Astrocyte (in vitro differentiated cells and primary cell): ENCODE data around the gene TSTD2.

Source experiments
- CTCF ChIP-seq: IDR thresholded peaks from 2 replicates; pipeline ENCODE4 v1.5.1; 2011; ENCODE audit warnings: low read depth, mild to moderate bottlenecking, inconsistent platforms, low read length, moderate library complexity; ENCODE audit not compliant: insufficient read depth
- EZH2 ChIP-seq: IDR thresholded peaks from 2 replicates; pipeline ENCODE4 v1.6.1; 2012; ENCODE audit warnings: mild to moderate bottlenecking, low read length, inconsistent platforms; ENCODE audit not compliant: insufficient read depth

DNA sequence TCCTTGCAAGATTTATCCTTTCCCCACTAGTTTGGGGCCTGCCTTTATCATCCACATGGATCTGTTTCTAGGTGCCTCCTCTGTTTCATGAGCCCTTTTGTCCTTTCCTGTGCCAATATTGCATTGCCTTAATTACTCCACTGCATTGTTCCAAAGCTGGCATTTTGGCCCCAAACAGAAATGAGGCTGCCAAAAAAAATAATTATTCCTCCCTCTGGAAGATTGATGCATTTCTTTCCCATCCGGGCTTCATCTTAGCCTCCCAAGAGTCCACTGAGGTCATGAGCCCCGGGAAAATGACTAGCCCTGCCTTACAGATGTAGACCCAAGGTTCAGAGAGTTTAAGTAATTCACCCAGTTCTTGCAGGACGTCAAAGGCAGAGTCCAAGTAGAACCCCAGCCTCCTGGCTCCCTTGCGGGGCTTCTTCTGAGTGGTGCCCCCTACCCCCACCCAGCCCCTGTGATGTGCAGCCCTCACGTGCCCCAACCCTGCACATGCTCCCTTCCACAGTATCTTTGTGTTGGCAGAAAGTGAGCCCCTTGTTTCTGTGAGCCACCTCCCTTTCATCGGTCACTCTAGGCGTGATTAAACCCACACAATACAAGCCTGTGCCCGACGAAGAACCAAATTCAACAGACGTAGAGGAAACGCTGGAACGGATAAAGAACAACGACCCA, 69.6 kb downstream of the TSTD2 start:
- TF ChIP-seq CTCF (no peak), EZH2 (no peak)
